Measurements from ENCODE around the gene MYH16.

- TF ChIP-seq CTCF (IDR thresholded peaks at IDR 0.05; ENCODE audit: low read depth, low read length), result no peak
- no peak for TF ChIP-seq POLR2A (IDR thresholded peaks at IDR 0.05; ENCODE audit: extremely low read depth, insufficient read length)
- TF ChIP-seq MYC (IDR thresholded peaks at IDR 0.05; ENCODE audit: low read depth, low read length), result no peak
- TF ChIP-seq MAX (IDR thresholded peaks at IDR 0.05; ENCODE audit: low read depth, low read length), result no peak
Measured at GRCh38 chr7:99244939-99245338, 27.7 kb upstream of the MYH16 start.
